Nucleus accumbens (tissue), 56 donors: ENCODE measurements around the gene ATAD1.
A peak's percentile ranks its signal among the peaks of the same experiment; 100 is the strongest.
"Not testable (repeated sequence)": the region's sequence is repeated elsewhere in the genome, so short reads cannot be mapped to it uniquely, and the experiment has no call there.

ENCODE experiments used
- DNase-seq, 56 donors: peaks; one replicate each; lab custom pipeline; 2025; lab: John Stamatoyannopoulos, UW

The ATAD1 gene

DNA sequence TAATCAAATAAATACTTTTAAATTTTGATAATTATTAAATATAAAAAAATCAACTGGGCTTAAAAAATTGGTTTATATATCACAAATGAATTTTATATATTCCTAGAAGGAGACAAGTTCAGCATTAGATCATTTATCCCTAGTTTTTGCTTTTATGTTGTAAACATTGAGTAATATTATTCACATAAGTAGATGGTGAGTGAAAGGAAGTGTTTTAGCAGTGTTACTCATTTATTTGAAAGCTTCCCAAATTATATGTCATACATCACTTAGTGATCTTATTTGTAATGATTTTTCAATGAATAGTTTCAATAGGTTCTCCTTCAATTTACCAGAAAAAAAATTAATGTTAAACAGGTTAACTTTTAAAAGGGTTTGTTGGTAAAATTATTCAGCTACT is 29.5 kb upstream of the ATAD1 start:
- no peak for DNase-seq

DNA sequence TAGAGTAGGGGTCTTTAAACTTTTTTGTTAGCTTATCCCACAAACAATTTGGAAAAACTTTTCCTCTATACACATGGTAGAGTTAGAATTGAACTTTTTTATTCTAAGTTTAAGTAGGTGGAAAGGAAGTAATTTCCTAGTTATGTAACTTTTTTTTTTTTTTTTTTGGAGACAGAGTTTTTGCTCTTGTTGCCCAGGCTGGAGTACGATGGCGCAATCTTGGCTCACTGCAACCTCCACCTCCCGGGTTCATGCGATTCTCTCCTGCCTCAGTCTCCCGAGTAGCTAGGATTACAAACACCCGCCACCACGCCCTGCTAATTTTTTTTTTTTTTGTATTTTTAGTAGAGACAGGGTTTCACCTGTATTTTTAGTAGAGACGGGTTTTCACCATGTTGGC is 28.7 kb upstream of the ATAD1 start:
- not testable (repeated sequence) for DNase-seq

DNA sequence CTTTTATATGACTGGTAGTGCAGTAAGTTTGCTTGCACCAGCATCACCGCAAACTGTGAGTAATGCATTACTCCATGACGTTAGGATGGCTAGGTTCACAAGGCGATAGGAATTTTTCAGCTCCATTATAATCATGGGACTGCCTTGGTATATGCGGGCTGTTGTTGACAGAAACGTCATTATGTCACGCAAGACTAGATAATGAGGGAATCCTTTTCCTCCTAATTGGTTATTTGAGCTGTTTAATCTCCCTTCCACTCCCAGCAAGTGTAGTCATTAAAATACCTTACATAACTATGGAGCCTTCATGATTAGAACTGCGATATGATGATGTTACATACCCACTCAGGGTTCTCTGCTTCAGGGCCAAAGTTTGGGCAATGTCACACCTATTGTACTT is 28.0 kb upstream of the ATAD1 start:
- DNase-seq: no peak

DNA sequence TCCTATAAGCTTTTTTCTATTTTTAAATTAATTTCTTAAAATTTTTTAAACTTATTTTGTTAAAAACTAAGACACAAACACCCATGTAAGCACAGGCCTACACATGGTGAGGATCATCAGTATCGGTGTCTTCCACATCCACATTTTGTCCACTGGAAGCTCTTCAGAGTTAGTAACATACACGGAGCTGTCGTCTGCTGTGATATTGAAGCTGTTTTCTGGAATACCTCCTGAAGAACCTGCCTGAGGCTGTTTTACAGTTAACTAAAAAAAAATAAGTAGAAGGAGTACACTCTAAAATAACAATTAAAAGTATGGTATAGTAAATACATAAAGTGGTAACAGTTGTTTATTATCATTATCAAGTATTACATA is 27.6 kb upstream of the ATAD1 start:
- DNase-seq: no peak

DNA sequence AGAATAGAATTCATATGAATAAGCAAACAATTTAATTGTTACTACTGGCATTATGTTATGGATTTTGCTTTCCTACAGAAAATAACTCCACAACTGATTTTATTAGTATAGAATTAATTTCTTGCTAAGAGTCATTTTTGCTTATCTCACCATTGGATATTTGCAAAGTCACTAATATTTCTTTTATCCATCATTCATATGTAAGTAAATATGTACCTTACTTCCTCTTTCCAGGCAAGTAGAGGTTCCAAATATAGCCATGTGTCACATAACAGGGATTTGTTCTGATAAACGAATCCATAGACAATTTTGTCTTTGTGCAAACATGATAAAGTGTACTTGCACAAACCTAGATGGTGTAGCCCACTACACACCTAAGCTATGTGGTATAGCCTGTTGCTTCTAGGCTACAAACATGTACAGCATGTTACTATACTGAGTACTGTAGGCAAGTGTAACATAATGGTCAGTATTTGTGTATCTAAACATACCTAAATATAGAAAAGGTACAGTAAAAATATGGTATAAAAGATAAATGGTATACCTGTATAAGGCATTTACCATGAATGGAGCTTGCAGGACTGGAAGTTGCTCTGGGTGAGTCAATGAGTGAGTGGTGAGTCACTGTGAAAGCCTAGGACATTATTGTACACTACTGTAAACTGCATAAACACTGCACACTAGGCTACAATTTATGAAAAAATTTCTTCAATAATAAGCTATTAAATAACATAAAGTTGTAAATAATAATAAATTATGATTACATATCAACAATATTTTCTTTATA is 27.0 kb upstream of the ATAD1 start:
- no peak for DNase-seq

DNA sequence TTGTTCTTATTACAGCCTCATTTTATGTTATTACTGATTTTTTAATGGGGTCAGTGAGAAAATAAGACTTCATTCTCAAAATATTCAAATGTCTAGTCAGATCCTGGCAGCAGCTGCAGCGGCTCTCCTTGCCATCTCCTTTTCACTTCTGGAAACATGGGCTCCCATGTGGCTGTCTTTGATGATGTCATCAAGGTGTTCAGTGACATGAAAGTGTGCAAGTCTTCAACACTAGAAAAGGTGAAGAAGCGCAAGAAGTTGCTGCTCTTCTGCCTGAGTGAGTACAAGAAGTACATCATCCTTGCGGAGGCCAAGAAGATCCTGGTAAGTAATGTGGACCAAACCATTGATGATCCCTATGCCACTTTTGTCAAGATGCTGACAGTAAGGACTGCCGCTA is 25.7 kb upstream of the ATAD1 start:
- no peak for DNase-seq

DNA sequence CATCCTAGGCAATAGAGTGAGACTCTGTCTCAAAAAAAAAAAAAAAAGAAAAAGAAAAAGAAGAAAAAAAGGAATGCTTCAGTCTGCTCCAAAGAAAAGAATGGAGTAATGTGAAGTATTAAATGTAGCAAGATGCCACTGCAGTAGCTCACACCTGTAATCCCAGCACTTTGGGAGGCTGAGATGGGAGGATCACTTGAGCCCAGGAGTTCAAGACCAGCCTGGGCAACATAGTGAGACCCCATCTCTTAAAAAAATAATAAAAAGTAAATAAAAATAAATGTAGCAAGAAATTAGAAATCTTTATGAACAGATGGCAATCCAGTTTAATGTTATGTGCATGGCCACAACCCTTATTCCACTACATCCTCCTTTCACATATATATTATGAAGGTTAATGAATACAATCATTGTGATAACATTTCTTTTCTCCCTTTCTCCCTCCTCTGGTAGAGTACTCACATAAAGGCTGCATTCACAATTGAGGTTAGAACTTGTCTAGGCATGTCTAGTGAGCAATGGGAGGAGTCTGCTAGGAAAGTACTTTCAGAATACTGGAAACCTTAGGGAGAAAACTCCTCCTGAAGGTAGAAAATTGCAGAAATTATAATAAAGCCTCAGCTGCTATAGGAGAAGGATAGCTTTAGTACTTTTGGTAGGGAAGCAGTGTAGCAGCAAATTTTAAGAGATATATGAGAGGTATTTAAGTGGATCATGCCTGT is 24.9 kb upstream of the ATAD1 start:
- no peak for DNase-seq

DNA sequence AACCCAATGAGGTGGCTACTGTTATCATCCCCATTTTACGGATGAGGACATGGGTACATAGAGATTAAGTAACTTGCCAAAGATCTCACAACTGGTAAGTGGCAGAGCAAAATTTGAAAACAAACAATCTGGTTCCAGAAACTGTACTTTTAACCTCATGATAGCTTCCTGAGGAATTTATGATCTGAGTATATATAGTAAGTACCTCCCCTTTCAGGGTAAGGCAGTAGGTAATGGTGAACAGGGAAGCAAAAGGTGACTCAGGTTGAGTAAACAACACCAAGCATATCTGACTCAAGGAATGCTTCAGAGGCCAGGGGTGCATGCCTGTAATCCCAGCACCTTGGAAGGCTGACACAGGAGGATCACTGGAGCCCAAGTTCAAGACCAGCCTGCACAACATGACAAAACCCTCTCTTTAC is 24.2 kb upstream of the ATAD1 start:
- DNase-seq: no peak

DNA sequence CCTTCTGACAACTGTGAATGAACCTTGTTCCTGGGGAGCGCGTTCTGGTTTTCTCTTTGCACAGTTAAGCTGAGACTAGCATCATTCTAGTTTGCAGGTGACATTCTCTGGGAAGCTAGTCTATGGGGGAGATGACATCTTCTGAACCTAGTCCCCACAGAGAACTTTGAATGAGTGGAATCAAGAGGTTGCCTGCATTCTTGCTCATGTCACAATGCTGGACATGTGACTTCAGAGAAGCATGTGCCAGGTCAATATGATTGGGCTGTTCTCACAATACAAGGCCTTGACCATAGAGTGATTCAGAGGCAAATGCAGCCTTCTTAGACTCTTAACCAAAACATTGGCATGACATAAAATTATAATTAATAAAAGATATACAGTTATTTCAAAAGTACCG is 23.2 kb upstream of the ATAD1 start:
- no peak for DNase-seq

DNA sequence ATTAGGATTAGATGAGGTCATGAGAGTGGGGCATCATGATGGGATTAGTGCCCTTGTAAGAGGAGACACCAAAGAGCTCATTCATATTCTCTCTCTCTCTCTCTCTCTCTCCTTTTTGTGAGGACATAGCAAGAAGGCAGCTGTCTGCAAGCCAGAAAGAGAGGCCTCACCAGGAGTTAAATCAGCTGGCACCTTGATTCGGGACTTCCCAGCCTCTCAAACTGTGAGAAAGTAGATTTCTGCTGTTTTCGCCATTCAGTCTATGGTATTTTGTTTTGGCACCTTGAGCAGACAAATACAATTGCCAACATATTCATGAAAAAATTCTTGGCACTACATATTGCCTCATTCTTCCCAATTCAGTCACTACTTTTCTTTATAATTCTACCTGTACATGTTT is 20.6 kb upstream of the ATAD1 start:
- no peak for DNase-seq

DNA sequence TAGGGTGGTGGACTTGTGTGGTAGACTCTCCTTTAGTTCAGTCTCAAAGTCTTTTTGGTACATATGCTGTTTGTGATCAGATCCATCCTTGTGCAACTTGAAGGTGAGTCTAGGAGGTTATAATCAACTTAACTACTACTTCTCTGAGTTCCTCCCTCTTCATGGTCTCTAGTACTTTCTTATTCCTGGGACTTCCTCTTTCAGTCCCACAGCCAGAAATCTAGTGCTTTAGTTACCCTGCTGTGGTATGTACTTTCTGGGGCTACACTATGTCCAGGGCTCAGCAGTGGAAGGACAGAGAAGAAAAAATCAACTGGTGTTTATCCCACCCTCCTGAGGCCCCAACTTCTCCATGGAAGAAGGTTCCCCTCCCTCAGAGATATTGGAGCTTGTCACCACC is 19.4 kb upstream of the ATAD1 start:
- no peak for DNase-seq

DNA sequence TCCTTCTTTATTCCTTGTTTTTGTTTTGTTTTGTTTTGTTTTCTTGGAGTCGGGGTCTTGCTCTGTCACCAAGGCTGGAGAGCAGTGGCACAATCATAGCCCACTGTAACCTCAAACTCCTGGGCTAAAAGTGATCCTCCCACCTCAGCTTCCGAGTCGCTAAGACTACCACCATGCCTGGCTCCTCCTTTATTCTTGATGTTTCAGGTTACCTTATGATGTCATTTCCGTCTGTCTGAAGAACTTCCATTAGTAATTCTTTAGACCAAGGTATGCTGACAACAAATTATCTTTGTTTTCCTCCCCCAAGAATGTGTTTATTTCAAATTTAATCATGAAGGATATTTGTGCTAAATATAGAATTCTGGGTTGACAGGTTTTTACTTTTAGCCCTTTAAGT is 18.1 kb upstream of the ATAD1 start:
- no peak for DNase-seq

DNA sequence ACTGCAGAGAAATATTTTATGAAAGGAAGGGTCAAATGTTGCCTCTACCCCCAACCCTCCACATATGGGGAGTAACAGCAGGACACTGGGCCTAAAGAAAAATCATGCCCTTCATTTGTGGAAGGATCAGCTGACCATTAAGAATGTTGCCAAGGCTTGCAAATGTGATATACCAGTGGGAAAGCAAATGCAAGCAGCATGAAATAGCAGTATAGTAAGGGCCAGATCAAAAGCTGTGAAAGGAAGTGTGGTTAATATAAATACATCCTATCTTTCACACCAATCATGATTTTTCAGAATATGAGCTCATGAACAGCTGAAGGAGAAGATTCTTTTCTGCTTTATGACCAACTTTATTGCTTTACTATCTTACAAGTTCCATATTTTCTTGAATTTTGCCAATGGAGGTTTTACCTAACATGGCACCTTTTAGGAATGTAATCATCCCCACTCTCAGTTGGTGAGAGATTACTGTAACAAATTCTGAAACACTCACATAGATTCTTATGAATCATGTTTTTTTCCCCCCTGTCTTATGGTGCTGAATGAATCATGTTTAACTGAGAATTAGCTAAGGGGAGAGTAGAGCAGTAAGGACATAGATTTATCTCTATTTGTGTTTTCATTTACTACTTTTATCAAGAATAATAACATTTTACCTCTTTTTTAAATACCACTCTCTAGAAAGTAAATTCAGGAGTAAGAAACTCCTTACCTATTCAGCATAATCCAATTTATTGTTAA is 12.1 kb upstream of the ATAD1 start:
- DNase-seq: no peak

DNA sequence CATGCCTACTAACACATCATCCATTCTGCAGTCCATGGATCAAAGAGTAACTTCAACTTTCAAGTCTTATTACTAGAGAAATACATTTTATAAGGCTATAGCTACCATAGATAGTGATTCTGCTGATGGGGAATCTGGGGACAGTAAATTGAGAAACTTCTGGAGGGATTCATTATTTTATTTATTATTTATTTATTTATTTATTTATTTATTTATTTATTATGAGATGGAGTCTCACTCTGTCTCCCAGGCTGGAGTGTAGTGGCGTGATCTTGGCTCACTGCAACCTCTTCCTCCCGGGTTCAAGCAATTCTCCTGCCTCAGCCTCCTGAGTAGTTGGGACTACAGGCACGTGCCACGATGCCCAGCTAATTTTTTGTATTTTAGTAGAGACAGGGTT is 11.0 kb upstream of the ATAD1 start:
- DNase-seq: not testable (repeated sequence)

DNA sequence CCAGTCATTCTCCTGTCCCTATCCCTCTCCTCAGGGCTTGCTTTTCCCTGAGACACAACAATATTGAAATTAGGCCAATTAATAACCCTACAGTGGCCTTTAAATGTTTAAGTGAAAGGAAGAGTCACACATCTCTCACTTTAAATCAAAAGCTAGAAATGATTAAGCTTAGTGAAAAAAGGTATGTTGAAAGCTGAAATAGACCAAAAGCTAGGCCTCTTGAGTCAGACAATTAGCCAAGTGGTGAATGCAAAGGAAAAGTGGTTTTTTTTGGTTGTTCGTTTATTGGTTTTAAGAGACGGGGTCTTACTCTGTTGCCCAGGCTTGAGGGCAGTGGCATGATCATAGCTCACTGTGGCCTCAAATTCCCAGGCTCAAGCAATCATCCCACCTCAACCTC is 9.7 kb upstream of the ATAD1 start:
- DNase-seq: no peak

DNA sequence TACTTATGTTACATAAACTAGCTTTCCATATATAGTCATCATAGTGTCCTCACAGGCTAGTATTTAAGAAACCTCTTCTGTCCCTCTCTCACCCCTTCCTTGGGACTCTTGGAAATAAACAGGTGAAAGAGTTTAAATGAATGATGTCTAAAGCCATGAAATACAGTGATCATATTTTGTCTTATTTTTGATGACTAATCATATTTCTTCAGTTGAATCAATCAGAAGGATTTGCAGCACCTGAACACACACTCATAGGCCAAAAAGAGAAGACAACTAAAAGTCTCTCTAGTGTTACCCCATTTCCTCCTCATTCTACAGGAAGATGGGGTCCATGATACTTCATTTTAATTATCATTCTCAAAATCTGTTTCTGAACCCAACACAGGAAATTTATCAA is 8.6 kb upstream of the ATAD1 start:
- DNase-seq: no peak

DNA sequence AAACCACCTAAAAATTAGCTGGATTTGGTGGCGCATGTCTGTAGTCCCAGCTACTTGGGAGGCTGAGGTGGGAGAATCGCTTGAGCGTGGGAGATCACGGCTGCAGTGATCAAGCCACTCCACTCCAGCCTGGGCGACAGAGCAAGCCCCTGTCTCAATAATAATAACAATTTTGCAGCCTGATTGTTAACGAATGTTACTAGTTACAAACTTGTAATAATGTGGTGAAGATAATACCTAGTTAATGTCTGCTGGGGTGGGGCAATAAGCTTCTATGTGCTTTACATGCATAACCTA is 1.2 kb upstream of the ATAD1 start:
- DNase-seq: no peak

DNA sequence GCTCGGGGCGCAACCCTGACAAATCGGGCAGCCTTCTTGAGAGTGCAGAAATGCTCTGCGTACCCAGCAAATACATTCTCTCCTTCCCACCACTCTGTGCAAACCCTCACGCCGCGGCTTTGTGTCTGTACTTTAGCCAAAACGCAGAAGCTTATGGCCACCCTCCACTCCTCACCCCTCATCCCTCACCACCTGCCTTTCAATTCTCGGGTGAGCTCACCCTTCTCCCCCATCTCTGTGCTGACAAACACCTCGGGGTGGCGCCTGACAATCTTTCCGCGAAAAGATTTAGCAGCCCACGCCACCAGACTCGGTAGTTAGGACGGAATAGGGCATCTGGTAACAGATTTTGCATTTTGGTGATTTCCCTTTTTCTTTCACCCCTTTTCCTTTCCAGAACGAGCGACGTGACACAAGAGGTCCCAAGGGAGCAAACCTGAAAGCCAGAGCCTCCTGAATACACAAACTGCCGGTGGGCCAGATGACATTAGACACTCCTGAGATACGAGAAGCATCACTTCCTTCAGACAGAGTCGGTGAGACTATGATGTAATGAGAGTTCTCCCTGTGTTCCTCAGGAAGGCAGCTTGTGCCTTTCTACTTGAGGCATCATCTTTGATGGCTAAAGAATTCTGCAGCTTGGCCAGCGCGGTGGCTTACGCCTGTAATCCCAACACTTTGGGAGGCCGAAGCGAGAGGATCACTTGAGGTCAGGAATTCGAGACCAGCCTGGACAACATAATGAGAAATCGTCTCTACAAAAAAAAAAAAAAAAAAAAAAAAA is 671 bp upstream of the ATAD1 start:
- peak in 43 of 56 donors; percentile 6 to 74 (median 56) for DNase-seq

DNA sequence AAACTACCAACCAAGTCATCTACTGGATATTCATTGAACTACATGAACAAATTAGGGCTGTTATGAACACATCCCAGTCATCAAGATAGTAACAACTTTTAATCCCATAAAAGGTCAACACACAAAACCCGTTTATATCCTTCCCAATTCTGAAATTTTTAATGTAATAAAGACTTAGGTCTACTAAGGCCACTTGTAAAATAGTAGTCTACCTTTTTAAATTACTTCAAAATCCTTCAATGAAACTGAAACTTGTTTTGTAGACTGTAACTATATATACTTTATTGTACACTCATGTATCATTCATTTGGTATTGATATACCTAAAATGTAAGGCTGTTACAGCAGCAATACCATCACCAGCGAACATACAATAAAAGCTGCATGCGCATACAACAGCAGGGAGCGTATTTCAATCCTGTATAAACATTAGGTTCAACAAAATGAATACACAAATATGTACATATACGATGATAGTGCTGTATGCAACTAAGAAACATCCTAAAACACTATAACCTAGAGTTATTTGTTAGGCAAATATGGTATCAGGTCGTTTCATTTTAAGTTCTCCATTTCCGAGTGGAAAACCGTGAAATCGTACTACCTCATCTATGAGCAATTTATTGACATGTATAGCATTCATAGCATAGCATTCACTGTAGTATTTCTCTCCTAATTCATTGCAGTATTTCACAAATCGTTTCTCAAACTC is 973 bp downstream of the ATAD1 start:
- DNase-seq: no peak

DNA sequence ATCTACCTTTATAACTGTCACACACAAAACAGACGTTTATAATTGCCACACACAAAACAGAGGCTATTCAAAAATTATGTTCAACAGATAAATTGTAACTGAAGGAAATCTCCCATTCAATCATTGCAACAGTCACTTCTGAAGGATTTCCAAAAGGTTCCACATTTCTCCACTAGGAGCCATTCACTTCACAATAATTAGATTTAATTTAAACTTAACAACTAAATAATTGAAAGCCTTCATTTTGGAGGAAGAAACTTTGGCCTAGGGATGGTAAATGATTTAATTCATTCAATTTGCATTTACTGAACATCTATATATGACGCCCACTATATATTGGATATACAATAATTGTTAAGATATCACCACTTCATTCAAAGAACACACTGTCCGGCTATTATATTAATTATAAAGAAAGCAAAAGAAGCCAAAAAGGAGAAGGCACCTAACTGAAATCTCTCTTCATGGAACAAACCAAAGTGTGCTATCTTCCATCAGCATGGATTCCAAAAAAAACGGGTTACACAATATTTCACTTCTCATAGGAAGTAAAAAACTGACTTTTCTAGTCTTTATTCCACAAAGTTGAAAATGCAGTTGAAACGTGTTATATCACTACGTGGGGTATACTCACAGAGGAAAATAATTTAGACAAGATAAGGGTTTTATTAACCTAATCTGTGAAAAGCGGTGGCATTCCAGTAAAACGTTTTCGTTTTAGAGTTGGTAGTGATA is 1.7 kb downstream of the ATAD1 start:
- DNase-seq: no peak
